C1 segment of cervical spinal cord (tissue), 14 donors: ENCODE results near the gene B3GLCT.
"Not testable (repeated sequence)": the region's sequence is repeated elsewhere in the genome, so short reads cannot be mapped to it uniquely, and the experiment has no call there.

ENCODE experiments used
- DNase-seq, 14 donors: peaks; one replicate each; lab custom pipeline; 2025; lab: John Stamatoyannopoulos, UW

The B3GLCT gene

DNA sequence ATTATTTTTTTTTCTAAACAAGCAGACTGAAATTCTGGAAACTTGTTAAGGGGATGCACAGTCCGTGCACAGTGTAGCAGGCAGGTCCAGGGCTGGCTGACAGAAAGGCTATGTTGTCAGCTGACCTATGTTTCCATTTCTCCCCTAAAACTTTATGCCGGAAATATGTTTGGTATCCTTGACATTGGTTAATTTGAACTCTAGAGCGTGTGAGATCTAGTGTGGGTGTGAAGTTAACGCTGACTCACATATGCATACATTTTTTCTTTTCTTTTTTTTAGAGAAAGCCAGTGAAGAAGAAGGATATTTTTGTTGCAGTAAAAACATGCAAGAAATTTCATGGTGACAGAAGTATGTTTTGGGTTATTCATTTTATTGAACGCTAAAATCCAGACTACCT, 76.6 kb downstream of the B3GLCT start:
- DNase-seq = no peak

DNA sequence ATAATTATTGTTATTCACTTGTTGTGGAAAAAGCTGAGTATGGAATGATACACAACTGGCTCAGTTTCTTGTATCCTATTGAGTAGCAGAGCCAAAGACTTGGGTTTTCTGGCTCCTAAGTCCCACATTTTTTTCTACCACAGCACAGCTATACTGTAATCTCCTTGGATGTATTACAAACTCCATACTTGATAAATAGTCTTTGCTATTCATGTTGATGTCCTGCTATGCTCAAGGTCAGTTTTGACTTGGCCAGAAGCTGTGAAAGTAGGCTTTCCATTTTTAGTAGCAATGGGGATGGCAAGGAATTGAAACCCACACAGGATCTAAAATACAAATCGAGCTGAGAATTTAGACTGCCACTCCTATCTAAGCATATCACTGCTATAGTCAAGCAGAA, 79.1 kb downstream of the B3GLCT start:
- DNase-seq = no peak

DNA sequence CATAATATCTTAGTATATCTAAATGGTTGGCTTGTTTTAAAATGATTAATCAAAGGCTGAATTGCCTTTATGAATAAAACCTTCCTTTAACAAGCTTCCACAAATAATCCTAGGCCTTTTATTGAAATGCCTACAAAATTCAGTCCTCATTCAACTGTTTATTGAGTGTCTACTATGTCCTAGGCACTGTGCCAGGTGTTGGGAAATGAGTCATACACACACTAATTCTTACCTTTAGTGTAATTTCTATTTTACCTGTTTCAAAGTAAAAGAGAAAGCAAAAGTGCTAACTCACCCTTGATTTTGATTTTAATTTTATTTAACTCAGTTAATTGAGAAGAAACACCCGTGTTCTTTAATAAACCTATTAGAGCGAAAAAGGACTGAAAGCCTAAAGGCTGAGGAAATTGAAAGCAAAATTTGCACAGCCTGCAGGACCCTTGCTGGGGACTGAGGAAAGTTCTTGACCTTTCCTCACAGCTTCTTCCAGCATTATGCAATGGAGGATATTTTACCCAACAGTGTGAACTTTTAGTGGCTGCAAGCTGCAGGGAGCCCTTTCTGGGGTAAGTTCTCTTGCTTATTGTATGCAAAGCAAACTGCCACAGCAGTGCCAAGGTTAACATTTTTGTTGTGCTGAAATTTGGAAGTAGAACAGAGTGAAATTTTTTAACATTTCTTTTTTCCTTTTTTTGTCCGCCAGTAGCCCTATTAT, 83.1 kb downstream of the B3GLCT start:
- no peak for DNase-seq

DNA sequence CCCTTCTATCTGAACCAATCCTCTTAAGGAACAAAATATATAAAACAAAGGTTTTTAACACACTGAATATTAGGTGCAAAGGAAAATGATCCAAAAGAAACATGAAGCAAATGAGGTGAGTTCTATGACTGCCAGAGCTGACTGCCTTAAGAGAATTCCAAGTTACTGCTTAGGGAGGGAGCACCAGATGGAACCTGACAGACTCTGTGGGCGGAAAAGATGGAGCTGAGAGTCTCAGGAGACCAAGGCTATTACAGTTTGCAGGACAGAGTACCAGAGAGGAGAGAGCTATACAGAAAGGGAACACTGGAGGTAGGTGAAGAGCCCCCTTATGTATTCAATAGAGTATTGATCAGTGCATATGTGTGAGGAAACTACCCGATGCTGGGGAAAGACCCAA, 87.2 kb downstream of the B3GLCT start:
- DNase-seq = no peak

DNA sequence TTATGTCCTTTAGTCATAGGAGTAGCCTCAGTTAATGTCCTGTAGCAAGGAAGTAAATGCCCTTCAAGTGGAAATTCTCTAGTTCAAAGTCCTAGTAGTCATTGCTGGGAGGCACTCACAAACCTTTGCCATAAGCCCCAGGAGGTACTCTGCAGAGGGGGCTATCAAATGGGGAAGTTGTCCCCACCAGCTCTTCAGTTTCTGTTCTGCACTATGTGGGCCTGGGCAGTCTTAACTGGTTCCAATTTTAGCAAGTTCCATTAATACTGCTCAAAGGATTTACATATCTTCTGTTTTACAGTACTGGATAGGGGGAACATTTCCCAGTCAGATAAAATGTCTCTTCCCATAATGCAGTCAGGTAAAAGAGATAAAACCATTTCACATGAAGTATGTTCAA, 101.3 kb downstream of the B3GLCT start:
- DNase-seq = no peak

DNA sequence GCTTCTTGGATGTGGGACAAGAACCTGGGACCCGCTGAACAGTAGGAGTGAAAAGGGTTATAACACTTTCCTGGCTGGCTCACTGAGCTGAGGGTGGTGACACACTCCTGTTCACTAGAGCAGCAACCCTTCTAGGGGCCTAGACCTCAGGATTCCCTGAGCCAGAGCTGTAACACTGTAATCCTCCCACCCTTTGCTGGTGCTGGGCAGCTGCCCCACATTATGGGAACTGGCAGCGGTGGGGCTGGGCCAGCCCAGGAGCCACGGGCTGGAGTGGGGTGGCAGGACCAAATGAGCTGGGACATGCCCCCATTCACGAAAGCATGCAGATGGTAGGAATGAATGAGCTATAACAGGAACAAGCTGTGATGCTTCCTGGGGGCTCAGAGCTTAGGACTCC, 110.6 kb downstream of the B3GLCT start:
- DNase-seq = no peak

DNA sequence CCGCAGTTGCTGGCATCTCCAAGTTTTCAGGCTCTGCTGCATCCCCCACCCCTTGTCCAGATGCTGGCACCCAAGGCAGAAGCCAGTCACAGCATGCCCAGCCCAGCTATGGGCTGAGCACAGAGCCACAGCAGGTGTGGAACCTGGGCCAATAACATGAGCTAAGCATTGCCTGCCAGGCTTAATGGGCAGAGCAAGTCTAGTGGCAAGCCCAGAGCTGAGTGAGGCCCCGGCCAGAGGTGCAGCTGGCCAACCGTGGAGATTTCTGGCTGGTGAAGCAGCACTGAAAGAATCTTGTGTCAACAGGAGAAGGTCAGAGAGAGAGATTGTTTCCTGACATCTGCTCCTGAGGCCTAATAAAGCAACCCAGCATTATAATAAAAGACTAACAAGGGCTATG, 111.0 kb downstream of the B3GLCT start:
- DNase-seq = no peak

DNA sequence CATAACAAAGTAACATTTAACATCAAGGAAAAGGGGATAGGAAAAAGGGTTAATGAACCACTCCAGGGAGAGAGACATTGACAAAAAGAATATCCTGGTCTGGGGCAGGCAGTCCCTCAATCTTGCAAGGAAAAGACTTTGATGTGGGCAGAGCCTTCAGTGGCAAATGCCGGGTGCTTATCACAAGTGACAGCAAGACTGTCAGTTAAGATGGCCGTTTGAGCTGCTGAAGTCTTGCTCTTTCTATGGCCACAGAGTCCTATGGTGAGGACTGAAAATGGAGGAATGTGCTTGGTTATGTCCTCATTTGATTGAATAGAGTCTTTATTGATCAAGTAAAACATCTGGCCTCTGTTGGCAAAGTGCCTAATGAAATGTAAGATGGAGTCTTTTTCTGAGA, 112.1 kb downstream of the B3GLCT start:
- no peak for DNase-seq

DNA sequence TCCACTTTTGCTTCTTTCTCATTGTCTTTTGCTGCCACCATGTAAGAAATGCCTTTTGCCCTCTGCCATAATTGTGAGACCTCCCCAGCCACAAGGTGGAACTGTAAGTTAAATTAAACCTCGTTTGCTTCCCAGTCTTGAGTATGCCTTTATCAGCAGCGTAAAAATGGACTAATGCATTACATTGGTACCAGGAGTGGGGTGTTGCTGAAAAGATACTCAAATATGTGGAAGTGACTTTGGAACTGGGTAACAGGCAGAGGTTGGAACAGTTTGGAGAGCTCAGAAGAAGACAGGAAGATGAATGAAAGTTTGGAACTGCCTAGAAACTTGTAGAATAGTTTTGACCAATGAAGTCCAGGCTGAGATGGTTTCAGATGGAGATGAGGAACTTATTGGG, 115.2 kb downstream of the B3GLCT start:
- DNase-seq = no peak

DNA sequence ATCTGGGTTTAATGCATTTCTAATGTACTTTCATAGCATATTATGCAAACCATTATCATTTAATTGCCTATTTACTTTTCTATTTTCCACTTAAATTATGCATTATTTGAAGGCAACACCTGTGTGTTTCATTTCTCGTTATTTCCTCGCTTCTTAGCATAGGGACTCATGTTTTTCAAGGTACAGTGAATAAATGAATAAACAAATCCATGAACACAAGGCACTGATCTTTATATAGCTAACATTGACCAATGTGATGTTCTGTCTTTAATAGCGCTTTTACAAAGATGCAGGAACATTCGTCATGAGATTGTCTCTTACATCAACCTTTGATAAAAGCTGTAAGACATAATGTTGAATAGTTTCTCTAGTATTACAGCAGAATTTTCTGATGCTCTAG, 121.2 kb downstream of the B3GLCT start:
- DNase-seq = no peak

DNA sequence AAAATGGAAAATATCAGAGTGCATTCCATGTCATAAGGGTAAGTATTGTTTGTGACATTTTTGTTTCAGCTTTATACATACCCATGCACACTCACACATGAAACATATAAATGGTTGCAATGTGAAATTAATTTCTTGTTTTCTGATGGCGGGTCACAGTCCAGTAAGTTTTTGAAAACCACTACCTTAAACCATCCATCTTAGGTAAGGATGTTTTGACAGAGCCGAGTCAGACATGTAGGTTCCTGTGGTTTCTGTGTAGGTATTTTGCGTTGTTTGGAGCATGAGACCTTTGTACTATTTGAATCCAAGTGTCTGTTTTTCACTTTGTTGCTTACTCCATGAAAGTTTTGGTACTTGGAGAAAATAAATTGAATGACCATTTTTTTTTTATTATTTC, 121.7 kb downstream of the B3GLCT start:
- no peak for DNase-seq

DNA sequence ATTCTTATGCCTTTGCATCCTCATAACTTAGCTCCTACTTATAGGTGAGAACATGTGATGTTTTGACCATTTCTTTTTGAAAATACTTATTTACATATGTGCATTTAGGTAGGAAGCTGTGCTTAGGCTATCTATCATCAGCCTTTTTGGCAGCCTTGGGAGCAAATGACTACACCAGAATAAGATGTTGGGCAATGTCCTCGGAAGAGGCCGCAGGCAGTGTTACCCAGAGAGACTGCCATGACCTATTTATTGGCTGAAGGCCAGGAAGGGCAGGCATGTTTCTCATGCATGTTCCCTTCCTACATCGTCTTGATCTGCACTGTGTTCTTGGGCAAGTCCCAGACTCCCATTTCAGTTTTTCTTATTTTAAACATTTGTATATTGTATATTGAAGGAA, 122.3 kb downstream of the B3GLCT start:
- no peak for DNase-seq

DNA sequence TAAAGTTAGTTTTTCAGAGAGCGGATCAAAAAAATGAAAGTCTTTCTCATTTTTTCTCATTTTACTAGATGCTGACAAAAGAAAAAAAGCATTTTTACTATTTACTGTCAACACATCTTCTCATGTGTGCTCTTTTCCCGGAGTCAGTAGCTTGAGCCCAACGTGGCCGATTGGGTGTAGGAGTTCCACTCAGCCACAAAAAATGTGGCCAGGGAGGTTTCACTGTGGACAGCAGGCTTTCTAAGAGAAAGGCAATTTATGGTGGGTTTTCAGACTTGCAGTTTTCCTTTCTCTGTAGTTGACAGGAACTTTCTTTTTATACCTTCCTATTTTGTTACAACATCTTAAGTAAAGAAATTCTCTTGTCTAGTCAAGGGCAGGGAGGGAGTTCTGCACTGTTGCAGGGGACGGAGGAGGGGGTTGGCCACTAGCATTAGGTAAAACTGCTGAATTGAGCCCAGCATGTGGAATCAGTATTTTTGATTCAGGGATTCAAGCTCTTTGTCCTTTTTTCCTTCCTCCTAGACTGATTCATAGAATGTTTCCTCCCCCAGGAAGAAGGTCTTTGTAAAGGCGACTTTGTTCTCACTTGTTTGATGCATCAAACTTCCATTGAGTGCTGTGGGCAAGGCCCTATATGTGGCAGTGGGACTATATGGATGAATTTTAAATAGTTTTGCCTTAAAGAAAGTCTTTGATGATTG, 123.1 kb downstream of the B3GLCT start:
- no peak for DNase-seq

DNA sequence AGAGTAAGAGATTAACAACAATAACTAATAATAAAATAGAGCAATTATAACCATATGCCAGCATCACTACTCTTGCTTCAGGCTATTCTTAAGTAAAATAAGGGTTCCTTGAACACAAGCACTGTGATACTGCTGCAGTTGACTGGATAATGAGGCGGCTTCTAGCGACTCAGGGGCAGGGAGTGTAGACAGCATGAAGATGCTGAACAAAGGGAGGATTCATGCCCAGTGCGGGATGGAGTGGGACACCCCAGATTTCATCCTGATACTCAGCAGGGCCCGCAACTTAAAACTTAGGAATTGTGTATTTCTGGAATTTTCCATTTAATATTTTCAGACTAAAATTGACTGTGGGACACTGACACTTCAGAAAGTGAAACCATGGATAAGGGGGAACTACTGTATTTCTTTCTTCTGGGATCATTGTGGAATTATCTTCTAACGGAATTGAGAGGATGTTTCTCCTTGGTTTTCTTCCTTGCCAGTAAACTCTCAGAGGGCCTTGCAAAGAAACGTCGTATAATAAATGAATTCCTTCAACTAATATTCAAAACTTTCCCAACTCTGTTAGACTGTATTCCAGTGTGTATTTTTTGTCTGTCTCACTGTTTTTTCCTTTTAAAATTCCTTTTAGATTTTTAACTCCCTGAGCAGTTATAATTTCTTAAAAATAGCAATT, 127.5 kb downstream of the B3GLCT start:
- DNase-seq = no peak

DNA sequence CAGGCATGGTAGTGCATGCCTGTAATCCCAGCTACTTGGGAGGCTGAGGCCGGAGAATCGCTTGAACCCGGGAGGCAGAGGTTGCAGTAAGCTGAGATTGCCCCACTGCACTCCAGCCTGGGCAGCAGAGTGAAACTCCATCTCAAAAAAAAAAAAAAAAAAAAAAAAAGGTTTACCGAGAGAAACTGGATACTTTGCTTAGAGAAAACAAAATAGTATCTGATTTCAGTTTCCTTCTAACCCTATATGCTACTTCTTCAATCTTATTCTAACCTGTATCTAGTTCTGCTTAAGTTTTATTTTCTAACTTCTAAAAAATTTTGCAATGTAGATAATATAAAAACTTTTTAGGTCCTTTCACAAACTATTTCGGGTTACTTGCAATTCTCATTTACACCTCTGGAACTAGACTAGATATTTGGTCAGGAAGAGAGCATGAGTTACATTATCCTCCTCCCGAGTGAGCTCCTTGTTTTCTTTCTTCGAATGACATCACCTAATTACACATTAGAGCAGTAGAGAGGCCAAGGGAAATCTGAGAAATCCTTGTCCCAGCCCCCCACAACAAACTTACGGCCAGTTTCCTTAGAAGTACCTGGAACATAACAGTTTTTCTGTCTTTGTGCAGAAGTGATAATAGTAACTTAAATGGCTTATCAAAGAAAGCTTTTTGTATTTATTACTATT, 128.9 kb downstream of the B3GLCT start:
- no peak for DNase-seq

DNA sequence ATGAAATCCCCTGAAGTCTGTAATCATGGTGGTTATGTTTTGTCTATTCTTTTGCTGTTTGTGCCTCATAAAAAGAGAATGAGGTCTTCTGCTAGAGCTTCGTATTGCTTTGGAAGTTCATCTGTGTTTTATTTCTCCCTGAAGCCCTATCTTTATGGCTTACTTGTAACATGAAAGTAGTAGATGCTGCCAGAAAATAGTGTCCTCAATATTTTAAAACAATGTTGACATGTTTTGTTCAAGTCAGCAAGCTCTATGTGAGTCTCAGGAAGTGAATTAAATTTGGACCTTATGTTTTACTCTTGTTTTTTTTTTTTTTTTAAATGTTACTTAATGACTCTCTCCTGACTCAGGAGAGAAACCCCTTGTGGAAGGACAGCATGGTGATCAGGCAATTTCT, 130.5 kb downstream of the B3GLCT start:
- DNase-seq = no peak

DNA sequence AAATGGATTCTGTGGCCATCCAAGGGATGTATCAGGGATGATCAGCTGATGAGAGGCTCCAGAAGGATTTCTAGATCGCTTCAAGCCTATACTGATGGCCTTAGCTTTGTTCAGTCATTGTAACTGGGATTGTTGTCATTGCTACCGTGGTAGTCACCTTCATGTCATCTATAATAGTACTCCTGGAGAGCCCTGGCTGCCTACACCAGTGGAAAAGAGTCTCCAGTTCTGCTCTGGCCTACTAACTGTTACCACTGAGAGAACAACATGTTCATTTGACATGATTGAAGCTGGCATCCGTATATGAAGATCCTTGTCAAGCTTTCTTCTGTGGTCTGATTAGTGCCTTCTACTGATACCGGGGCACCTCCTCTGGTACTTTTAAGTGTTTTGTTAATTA, 131.3 kb downstream of the B3GLCT start:
- DNase-seq = no peak

DNA sequence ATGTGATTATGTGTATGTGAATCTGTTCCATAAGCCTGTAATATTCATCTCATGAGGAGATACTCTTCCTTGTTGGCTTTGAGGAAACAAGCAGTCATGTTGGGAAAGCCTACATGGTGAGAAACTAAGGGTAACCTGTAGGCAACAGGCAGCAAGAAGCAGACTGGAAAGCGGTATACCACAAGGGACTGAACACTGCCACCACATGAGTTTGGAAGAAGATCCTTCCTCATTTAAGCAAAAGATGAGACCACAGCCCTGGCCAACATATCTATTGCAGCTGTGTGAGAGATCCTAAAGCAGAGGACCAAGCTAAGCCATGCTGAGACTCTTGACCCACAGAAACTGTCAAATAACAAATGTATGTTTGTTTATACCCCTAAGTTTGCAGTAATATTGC, 134.8 kb downstream of the B3GLCT start:
- DNase-seq = no peak

DNA sequence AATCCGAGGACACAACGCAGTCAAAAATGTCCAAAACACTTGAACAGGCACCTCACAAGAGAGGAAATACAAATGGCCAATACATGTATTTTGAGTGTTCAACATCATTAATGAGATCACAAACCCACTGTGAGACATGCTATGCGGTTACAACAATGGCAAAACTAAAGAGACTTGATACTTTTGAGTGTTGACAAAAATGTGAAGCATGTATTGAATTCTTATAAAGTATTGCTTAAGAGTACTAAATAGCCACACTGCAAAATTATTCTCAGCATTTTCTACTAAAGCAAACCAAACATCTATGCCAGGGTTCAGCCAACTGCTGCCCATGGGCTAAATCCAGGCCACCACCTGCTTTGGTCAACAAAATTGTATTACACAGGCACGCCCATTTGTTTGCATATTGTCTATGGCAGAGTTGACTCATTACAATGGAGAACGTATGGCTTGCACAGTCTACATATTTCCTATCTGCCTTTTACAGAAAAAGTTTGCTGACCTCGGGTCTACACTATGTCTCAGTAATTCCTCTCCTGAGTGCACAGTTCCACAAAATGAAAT, 135.3 kb downstream of the B3GLCT start:
- DNase-seq = no peak

DNA sequence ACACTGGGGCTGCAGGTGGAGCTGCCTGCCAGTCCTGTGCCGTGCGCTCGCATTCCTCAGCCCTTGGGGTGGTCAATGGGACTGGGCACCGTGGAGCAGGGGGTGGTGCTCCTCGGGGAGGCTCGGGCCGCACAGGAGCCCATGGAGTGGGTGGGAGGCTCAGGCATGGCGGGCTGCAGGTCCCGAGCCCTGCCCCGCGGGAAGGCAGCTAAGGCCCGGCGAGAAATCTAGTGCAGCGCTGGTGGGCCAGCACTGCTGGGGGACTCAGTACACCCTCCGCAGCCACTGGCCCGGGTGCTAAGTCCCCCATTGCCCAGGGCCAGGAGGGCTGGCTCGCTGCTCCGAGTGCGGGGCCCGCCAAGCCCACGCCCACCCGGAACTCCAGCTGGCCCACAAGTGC, 139.8 kb downstream of the B3GLCT start:
- DNase-seq = not testable (repeated sequence)

DNA sequence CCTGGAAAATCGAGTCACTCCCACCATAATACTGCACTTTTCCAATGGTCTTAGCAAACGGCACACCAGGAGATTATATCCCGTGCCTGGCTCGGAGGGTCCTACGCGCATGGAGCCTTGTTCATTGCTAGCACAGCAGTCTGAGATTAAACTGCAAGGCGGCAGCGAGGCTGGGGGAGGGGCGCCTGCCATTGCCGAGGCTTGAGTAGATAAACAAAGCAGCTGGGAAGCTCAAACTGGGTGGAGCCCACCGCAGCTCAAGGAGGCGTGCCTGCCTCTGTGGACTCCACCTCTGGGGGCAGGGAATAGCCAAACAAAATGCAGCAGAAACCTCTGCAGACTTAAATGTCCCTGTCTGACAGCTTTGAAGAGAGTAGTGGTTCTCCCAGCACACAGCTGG, 141.1 kb downstream of the B3GLCT start:
- DNase-seq = not testable (repeated sequence)

DNA sequence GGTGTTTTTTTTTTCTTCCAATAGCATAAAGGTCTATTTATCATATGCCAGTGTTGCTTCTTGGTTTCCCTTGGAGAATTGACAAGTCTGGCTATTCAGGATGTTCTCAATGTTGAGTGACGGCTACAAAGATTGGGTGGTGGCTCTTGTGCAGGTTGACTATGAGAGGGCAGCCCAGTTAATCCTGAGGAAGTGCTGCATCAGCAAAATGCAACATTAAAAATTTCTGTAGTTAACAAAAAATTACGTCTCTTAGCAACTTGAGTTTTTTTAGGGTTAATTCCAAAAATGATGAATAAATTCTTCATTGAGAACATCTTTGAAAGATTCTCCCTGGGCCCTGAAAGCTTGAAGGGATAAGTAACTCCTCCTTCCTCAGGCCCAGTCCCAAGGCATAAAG, 147.1 kb downstream of the B3GLCT start:
- no peak for DNase-seq
